ENCODE measurements around the gene VWDE. TPM values are rescaled to one million over a fixed set of nuclear protein-coding genes. Genes with fewer than 3 reads are reported as not detected.
A peak's percentile ranks its signal among the peaks of the same experiment; 100 is the strongest.

The VWDE gene
- total and polyA plus RNA-seq, 12 donors, result 0.05 to 0.37 (median 0.07) TPM; not detected in 9

- H3K4me3 ChIP-seq, result no peak overlapping the region
- H3K4me1 ChIP-seq, result no peaks in the 10 kb centered on the region
- ATAC-seq (no peak), DNase-seq (no peak)
- H3K36me3 ChIP-seq, result no peaks in the 10 kb centered on the region
- no peak for TF ChIP-seq CTCF (IDR thresholded peaks at IDR 0.05)
- H3K27me3 ChIP-seq, result peaks cover 0 to 12% (median 0%) of the 10 kb centered on the region in 7 donors
- H3K27ac ChIP-seq, result no peak overlapping the region
- no peaks in the 10 kb centered on the region for H3K9me3 ChIP-seq
- intact Hi-C loops (cut with DNase I), result loop anchor here in 6 of 10 donors (2.0 to 10.0 kb wide), 4 partner anchors 259 to 901 kb away; partner anchors contain the start of gene THSD7A (in 3 of the 6)
Observed at GRCh38 chr7:12325646-12326045, 78.0 kb downstream of the VWDE start.

GRCh38 chr7:12323415-12323814, 80.2 kb downstream of the VWDE start:
- Histone ChIP-seq H3K4me1 (no peaks in the 10 kb centered on the region), H3K4me3 (no peak overlapping the region), H3K36me3 (no peaks in the 10 kb centered on the region), H3K27ac (no peak overlapping the region), H3K27me3 (peaks cover 0 to 12% (median 0%) of the 10 kb centered on the region in 7 donors), H3K9me3 (no peaks in the 10 kb centered on the region)
- 69 to 75% methylated on average over 10 of the region's 10 CpGs for WGBS, 2 donors
- TF ChIP-seq CTCF (IDR thresholded peaks at IDR 0.05), result no peak
- DNase-seq (no peak), ATAC-seq (no peak)
- intact Hi-C loops (cut with DNase I), result loop anchor here (2.0 to 10.0 kb wide), 9 partner anchors 256 to 899 kb away; partner anchors contain the start of gene THSD7A (in 4 of the 10)

GRCh38 chr7:12322903-12323300, 80.8 kb downstream of the VWDE start:
- Histone ChIP-seq H3K27me3 (peaks cover 0 to 12% (median 0%) of the 10 kb centered on the region in 7 donors), H3K27ac (no peak overlapping the region), H3K4me3 (no peak overlapping the region), H3K4me1 (no peaks in the 10 kb centered on the region), H3K9me3 (no peaks in the 10 kb centered on the region), H3K36me3 (no peaks in the 10 kb centered on the region)
- 69 to 73% methylated on average over 3 of the region's 3 CpGs for WGBS, 2 donors
- ATAC-seq (no peak), DNase-seq (no peak)
- TF ChIP-seq CTCF (IDR thresholded peaks at IDR 0.05), result no peak
- intact Hi-C loops (cut with DNase I), result loop anchor here (2.0 to 10.0 kb wide), 9 partner anchors 256 to 898 kb away; partner anchors contain the start of gene THSD7A (in 4 of the 10)

GRCh38 chr7:12322284-12322902, 81.3 kb downstream of the VWDE start:
- Histone ChIP-seq H3K36me3 (no peaks in the 10 kb centered on the region), H3K27ac (no peak overlapping the region), H3K4me1 (no peaks in the 10 kb centered on the region), H3K27me3 (peaks cover 0 to 12% (median 0%) of the 10 kb centered on the region in 7 donors), H3K9me3 (no peaks in the 10 kb centered on the region), H3K4me3 (no peak overlapping the region)
- whole genome bisulfite sequencing, 2 donors, result 52 to 57% methylated on average over 5 of the region's 5 CpGs
- ATAC-seq (no peak), DNase-seq (no peak)
- TF ChIP-seq CTCF (IDR thresholded peaks at IDR 0.05), result peak; percentile 30 to 79 (median 68)
- intact Hi-C loops (cut with DNase I), result loop anchor here (2.0 to 10.0 kb wide), 9 partner anchors 255 to 898 kb away; partner anchors contain the start of gene THSD7A (in 4 of the 10)
